Measurements from ENCODE around the gene CNNM4.

GRCh38 chr2:96801005-96801785 lies 40.5 kb downstream of the CNNM4 start:
- TF ChIP-seq POLR2A (IDR thresholded peaks at IDR 0.05) (no peak), POLR2AphosphoS5 (IDR thresholded peaks at IDR 0.05; ENCODE audit: insufficient read depth in 1 of 2, low read depth in 1 of 2) (peak in 1 of 2 donors; percentile 14)
- TF ChIP-seq, protein P1, sequence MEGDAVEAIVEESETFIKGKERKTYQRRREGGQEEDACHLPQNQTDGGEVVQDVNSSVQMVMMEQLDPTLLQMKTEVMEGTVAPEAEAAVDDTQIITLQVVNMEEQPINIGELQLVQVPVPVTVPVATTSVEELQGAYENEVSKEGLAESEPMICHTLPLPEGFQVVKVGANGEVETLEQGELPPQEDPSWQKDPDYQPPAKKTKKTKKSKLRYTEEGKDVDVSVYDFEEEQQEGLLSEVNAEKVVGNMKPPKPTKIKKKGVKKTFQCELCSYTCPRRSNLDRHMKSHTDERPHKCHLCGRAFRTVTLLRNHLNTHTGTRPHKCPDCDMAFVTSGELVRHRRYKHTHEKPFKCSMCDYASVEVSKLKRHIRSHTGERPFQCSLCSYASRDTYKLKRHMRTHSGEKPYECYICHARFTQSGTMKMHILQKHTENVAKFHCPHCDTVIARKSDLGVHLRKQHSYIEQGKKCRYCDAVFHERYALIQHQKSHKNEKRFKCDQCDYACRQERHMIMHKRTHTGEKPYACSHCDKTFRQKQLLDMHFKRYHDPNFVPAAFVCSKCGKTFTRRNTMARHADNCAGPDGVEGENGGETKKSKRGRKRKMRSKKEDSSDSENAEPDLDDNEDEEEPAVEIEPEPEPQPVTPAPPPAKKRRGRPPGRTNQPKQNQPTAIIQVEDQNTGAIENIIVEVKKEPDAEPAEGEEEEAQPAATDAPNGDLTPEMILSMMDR (IDR thresholded peaks at IDR 0.05), result peak; percentile 30 to 72 (median 60)
